SU-DHL-6 (cell line): ENCODE measurements around the gene NUP85.
A peak's percentile ranks its signal among the peaks of the same experiment; 100 is the strongest.

Source experiments
- H2AFZ ChIP-seq: fragments of 200-600 bp; sonication (generic); 2 replicates; pipeline ENCODE4 v1.6.1; 2014; ENCODE audit warnings: low read depth, mild to moderate bottlenecking, moderate library complexity, mixed read lengths, antibody characterized with exemption, low read length; ENCODE audit not compliant: severe bottlenecking
- H3F3A ChIP-seq: fragments of 200-600 bp; shearing (Covaris generic); 2 replicates; pipeline ENCODE4 v1.6.0; 2016; ENCODE audit warnings: antibody characterized with exemption, mild to moderate bottlenecking; ENCODE audit not compliant: insufficient read depth
- H3K27ac ChIP-seq: fragments of 200-600 bp; sonication (generic); 2 replicates; pipeline ENCODE4 v1.5.1; 2016; ENCODE audit warnings: low read depth, mild to moderate bottlenecking, low read length, moderate library complexity, mixed read lengths
- H3K27me3 ChIP-seq: fragments of 200-600 bp; sonication (generic), shearing (Covaris generic); 2 replicates; pipeline ENCODE4 v1.6.0; 2014; ENCODE audit warnings: mild to moderate bottlenecking, low read length
- H3K36me3 ChIP-seq: fragments of 200-600 bp; sonication (generic); 2 replicates; pipeline ENCODE4 v1.6.1; 2014; ENCODE audit warnings: mild to moderate bottlenecking, low read length, mixed read lengths
- H3K4me2 ChIP-seq: fragments of 300-600, 200-600 bp; shearing (Covaris generic), sonication (generic); 2 replicates; pipeline ENCODE4 v1.6.0; 2014; ENCODE audit warnings: low read length, low read depth, mild to moderate bottlenecking; ENCODE audit not compliant: poor library complexity, severe bottlenecking
- H3K4me3 ChIP-seq: fragments of 200-600 bp; sonication (generic); 2 replicates; pipeline ENCODE4 v1.5.1; 2014; ENCODE audit warnings: antibody characterized with exemption, low read length, mild to moderate bottlenecking, mixed read lengths; ENCODE audit not compliant: insufficient read depth, poor library complexity, severe bottlenecking
- H3K79me2 ChIP-seq: fragments of 200-600 bp; sonication (generic); 2 replicates; pipeline ENCODE4 v1.6.1; 2014; ENCODE audit warnings: mild to moderate bottlenecking, low read length, moderate library complexity; ENCODE audit not compliant: insufficient read depth
- H3K9ac ChIP-seq: fragments of 200-600 bp; sonication (generic); 2 replicates; pipeline ENCODE4 v1.7.0; 2014; ENCODE audit warnings: mild to moderate bottlenecking, low read length
- H3K9me2 ChIP-seq: fragments of 200-600 bp; sonication (generic); replicated peaks from 2 replicates; pipeline ENCODE4 v1.6.1; 2014; ENCODE audit warnings: low read length; ENCODE audit not compliant: insufficient read depth
- H3K9me3 ChIP-seq: fragments of 200-600 bp; sonication (generic); 2 replicates; pipeline ENCODE4 v1.6.1; 2014; ENCODE audit warnings: low read length, mixed read lengths; ENCODE audit not compliant: insufficient read depth
- H4K20me1 ChIP-seq: fragments of 200-600 bp; sonication (generic); 2 replicates; pipeline ENCODE4 v1.6.1; 2014; ENCODE audit warnings: low read depth, mild to moderate bottlenecking, antibody characterized with exemption, low read length, moderate library complexity, mixed read lengths
- CTCF ChIP-seq: fragments of 200-600 bp; sonication (generic); IDR thresholded peaks from one replicate; pipeline ENCODE4 v1.5.1; 2017; ENCODE audit warnings: antibody characterized with exemption, mild to moderate bottlenecking, low read length, moderate library complexity; ENCODE audit not compliant: insufficient read depth, poor library complexity, severe bottlenecking
- EZH2phosphoT487 ChIP-seq: fragments of 200-600 bp; sonication (generic), shearing (Covaris generic); conservative IDR thresholded peaks from 2 replicates; pipeline ENCODE4 v1.6.1; 2018; ENCODE audit warnings: mild to moderate bottlenecking, antibody characterized with exemption, low read length, moderate library complexity, mixed read lengths

Gene NUP85

GRCh38 chr17:75271955-75272847, 66.7 kb downstream of the NUP85 start:
- Histone ChIP-seq H2AFZ (no peak overlapping the region), H3K27ac (peak overlapping the region; percentile 82), H4K20me1 (no peaks in the 10 kb centered on the region), H3K9me2 (no peaks in the 10 kb centered on the region), H3K9me3 (no peaks in the 10 kb centered on the region), H3K79me2 (peaks cover 15% of the 10 kb centered on the region), H3K4me3 (peak overlapping the region; percentile 94), H3K9ac (peak overlapping the region; percentile 100), H3F3A (peaks cover 33% of the 10 kb centered on the region), H3K27me3 (no peaks in the 10 kb centered on the region), H3K4me2 (peak overlapping the region; percentile 54), H3K36me3 (0 out of 2 replicates have a peak, but pooled peaks cover 2% of the 10 kb centered on the region)
- TF ChIP-seq EZH2phosphoT487 (no peak), CTCF (peak; percentile 29)

GRCh38 chr17:75272848-75273184, 67.3 kb downstream of the NUP85 start:
- H3F3A ChIP-seq = peaks cover 33% of the 10 kb centered on the region
- peak overlapping the region; percentile 54 for H3K4me2 ChIP-seq
- peak overlapping the region; percentile 82 for H3K27ac ChIP-seq
- H3K79me2 ChIP-seq = peaks cover 15% of the 10 kb centered on the region
- TF ChIP-seq EZH2phosphoT487 = no peak
- TF ChIP-seq CTCF = no peak
- H3K4me3 ChIP-seq = no peak overlapping the region
- no peaks in the 10 kb centered on the region for H3K9me2 ChIP-seq
- no peak overlapping the region for H2AFZ ChIP-seq
- no peaks in the 10 kb centered on the region for H4K20me1 ChIP-seq
- H3K27me3 ChIP-seq = no peaks in the 10 kb centered on the region
- 0 out of 2 replicates have a peak, but pooled peaks cover 2% of the 10 kb centered on the region for H3K36me3 ChIP-seq
- H3K9me3 ChIP-seq = no peaks in the 10 kb centered on the region
- peak overlapping the region; percentile 100 for H3K9ac ChIP-seq

- H3K27ac ChIP-seq = no peak overlapping the region
- no peak overlapping the region for H3K9ac ChIP-seq
- no peak overlapping the region for H3K4me2 ChIP-seq
- H3K9me3 ChIP-seq = no peaks in the 10 kb centered on the region
- H3K9me2 ChIP-seq = no peaks in the 10 kb centered on the region
- no peaks in the 10 kb centered on the region for H3K27me3 ChIP-seq
- TF ChIP-seq CTCF = no peak
- TF ChIP-seq EZH2phosphoT487 = no peak
- H3K79me2 ChIP-seq = peaks cover 13% of the 10 kb centered on the region
- H3F3A ChIP-seq = peaks cover 30% of the 10 kb centered on the region
- H3K4me3 ChIP-seq = no peak overlapping the region
- peaks cover 4% of the 10 kb centered on the region; the same call in 1 of the 2 replicates for H3K36me3 ChIP-seq
- H4K20me1 ChIP-seq = no peaks in the 10 kb centered on the region
- no peak overlapping the region for H2AFZ ChIP-seq
These were observed 68.7 kb downstream of the NUP85 start for GRCh38 chr17:75273977-75274708.
